ENCODE measurements around the gene CCNK. TPM values are rescaled to one million over a fixed set of nuclear protein-coding genes. Genes with fewer than 3 reads are reported as not detected.

CCNK gene
- total RNA-seq, 4 donors from 2014 or later, result 17.4 to 43.2 (median 34.4) TPM

DNA sequence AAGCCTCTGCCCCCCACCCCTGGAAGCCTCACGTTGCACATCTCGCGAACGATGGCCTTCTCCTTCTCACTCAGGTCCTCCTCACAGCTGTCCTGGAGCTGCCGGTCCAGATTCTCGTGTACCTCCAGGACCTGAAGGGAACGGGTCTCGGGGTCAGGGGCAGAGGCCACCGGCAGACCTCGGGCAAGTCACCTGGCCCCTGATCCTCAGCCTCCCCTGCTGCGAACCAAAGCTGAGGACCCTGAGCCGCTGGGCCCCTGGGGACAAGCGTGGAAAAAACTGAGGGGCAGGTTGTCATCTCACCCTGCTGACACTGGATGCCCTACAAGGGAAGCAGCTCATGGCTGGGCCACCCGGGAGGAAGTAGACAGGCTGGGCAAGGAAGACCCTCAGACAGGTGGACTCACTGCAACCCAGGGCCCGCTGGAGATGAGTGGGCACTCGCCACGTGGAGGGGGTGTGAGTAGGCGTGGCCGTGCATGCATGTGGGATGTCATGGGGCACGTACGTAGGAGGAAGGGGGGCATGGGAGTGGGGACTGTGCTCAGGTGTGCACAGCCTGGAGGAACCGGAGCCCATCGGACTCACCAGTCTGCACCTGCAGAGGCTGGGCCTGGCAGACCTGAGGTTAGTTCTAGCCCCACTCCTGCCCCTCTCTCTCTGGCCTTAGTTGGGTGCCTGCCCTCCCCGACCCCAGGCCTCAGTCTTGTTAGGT is 35.1 kb downstream of the CCNK start:
- H3K9me3 ChIP-seq, result no peaks in the 10 kb centered on the region
- TF ChIP-seq POLR2A (IDR thresholded peaks at IDR 0.05) (no peak), CTCF (IDR thresholded peaks at IDR 0.05) (no peak)
- H3K4me1 ChIP-seq, result no peaks in the 10 kb centered on the region
- no peaks in the 10 kb centered on the region for H3K27me3 ChIP-seq
- H3K36me3 ChIP-seq, result no peaks in the 10 kb centered on the region
- H3K4me3 ChIP-seq, result no peak overlapping the region
- DNase-seq, result no peak
- intact Hi-C loops (cut with DNase I; ENCODE audit: low total_unique reads), result no loop called here
- H3K27ac ChIP-seq, result no peak overlapping the region

- no peak overlapping the region for H3K27ac ChIP-seq
- H3K36me3 ChIP-seq, result no peaks in the 10 kb centered on the region
- H3K4me1 ChIP-seq, result peaks cover 0 to 2% of the 10 kb centered on the region in 2 donors
- no peaks in the 10 kb centered on the region for H3K9me3 ChIP-seq
- DNase-seq, result no peak
- TF ChIP-seq POLR2A (IDR thresholded peaks at IDR 0.05) (no peak), CTCF (IDR thresholded peaks at IDR 0.05) (no peak)
- H3K4me3 ChIP-seq, result no peak overlapping the region
- intact Hi-C loops (cut with DNase I; ENCODE audit: low total_unique reads), result no loop called here
- H3K27me3 ChIP-seq, result no peaks in the 10 kb centered on the region
These were observed 35.8 kb downstream of the CCNK start for GRCh38 chr14:99516871-99517642.

DNA sequence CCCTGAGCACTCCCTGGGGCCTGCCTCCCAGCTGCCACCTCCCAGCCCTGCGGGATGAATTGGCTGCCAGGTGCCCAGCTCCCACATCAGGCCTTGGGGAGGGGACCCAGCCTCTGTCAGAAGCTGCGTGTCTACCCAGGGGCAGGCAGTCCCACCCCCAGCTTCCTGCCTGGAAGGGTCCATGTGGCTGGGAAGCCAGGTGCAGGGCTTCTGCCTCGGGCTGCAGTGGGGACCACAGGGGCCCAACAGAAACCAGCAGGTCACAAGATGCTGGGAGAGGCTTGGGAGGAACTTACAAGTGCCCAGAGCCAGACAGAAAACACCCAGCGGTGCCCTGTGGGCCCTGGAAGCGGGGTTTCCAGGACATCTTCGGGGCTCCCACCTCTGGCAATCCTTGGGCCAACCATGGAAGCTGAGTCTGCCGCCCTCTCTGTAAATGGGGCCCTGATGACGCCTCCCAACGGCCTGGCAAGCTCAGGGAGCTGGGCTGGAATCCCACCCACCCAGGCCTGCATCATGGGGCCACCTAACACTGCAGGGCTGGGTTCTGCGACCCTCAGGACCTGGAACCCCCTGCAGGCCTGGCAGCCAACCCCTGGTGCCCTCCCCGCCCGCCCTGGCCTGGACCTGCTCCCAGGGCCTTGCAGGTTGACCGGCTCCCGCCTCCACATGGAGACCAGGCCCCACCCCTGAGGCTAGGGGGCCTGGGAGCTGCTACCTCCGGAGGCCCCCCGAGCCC is 36.6 kb downstream of the CCNK start:
- DNase-seq, result peak in 1 of 2 donors; percentile 20

DNA sequence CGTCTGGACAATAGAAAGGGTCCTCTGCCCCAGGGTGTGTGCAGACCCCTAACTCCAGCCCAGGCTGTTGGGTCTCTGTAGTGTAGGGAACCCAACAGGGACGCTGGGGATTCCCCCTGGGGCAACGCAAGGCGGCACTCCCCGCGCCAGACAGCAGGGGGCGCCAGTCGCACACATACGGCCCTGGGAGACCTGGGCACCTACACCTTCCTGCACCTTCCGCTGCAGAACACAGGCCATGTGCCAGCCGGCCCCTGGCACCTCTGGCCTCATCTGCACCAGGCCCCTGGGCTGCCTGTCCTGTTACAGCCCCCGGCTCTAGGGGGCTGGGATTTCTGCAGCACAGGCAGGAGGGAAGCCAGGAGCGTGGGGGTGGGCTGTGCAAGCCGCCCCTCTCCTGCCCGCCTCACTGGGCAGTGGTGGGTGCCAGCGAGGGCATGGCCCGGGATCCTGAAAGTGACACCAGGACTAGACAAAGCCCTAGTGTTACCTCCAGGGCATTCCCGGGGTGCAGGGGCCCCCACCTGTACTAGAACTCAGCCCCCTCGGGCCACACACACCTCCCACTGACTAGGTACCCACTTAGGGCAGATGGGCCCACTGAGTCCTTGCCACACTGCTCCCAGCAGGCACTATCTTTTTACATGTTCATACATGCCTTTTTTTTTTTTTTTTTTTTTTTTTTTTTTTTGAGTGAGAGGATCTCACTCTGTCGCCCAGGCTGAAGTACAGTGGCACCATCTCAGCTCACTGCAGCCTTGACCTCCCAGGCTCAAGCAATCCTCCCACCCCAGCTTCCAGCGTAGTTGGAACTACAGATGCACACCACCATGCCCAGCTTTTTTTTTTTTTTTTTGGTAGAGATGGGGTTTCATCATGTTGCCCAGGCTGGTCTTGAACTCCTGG is 37.5 kb downstream of the CCNK start:
- DNase-seq, result peak; percentile 77 to 78
- no peaks in the 10 kb centered on the region for H3K9me3 ChIP-seq
- H3K4me1 ChIP-seq, result peaks cover 0 to 17% of the 10 kb centered on the region in 2 donors
- peak; percentile 98 to 99 (median 98) for TF ChIP-seq CTCF (IDR thresholded peaks at IDR 0.05)
- peak in 1 of 2 donors; percentile 29 for TF ChIP-seq POLR2A (IDR thresholded peaks at IDR 0.05)
- no peak overlapping the region for H3K4me3 ChIP-seq
- no peak overlapping the region for H3K27ac ChIP-seq
- intact Hi-C loops (cut with DNase I; ENCODE audit: low total_unique reads), result loop anchor here (2.0 kb wide), 1 partner anchor 110 kb away; no protein-coding TSS in a partner anchor
- no peaks in the 10 kb centered on the region for H3K36me3 ChIP-seq
- H3K27me3 ChIP-seq, result no peaks in the 10 kb centered on the region

More for the DNA sequence above, 36.6 kb downstream of the CCNK start:
- no peaks in the 10 kb centered on the region for H3K36me3 ChIP-seq
- peaks cover 0 to 9% of the 10 kb centered on the region in 2 donors for H3K4me1 ChIP-seq
- no peak overlapping the region for H3K4me3 ChIP-seq
- H3K9me3 ChIP-seq, result no peaks in the 10 kb centered on the region
- intact Hi-C loops (cut with DNase I; ENCODE audit: low total_unique reads), result loop anchor here (2.0 kb wide), 1 partner anchor 111 kb away; no protein-coding TSS in a partner anchor
- H3K27me3 ChIP-seq, result no peaks in the 10 kb centered on the region
- TF ChIP-seq CTCF (IDR thresholded peaks at IDR 0.05) (no peak), POLR2A (IDR thresholded peaks at IDR 0.05) (no peak)
- H3K27ac ChIP-seq, result no peak overlapping the region

All from uterus (tissue), 4 donors.